Activated T-cell treated with anti-CD3 and anti-CD28 coated beads for 48 hours (primary cell): ENCODE results near the gene VPS54.

Experiments used
- DNase-seq: peaks from one replicate; pipeline ENCODE4 v3.0.0-alpha.2; 2020; ENCODE audit warnings: low read depth

VPS54 gene

DNA sequence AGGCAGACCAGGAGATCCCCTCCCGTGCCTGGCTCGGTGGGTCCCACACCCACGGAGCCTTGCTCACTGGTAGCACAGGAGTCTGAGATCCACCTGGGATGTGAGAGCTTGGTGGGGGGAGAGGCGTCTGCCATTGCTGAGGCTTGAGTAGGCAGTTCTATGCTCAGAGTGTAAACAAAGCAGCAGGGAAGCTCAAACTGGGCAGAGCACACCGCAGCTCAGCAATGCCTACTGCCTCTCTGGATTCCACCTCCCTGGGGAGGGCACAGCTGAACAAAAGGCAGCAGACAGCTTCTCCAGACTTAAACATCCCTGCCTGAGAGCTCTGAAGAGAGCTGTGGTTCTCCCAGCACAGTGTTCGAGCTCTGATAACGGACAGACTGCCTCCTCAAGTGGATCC, 92.4 kb downstream of the VPS54 start:
- no peak for DNase-seq

- no peak for DNase-seq
These were observed 104.9 kb downstream of the VPS54 start for GRCh38 chr2:63914311-63914710.

DNA sequence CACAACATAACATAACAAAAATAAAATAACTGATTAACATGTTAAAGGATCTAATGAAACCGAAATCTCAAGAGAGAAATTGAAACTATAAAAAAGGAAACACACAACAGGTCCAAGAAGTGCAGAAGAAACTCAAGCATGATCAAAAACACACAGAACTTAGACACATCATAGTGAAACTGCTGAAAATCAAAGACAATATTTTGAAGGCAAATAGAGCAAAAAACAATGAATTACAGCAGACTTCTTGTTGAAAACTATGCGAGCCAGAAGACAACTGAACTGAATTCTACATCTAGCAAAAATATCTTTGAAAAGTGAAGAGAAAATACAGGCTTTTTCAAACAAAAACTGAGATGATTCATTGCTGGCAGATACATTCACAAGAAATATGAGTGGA, 116.2 kb downstream of the VPS54 start:
- DNase-seq: no peak

DNA sequence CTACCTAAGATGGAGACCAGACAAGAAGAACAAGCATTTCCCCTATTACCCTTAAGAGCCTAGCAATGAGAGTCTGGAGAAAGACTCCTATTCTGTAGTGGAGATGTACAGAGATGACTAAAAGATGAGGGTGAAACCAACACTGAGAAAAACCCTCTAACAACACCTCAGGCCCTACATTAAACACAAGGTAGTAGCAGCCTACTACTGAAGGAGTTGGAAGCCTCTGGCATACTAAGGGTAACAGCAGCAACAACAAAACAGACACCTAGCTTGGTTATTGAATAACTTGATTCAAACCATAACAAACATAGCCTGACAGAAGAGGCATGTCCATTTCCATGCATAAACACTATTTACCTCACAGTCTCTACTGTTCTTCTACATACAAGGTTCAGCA, 117.1 kb downstream of the VPS54 start:
- no peak for DNase-seq

GRCh38 chr2:63899639-63900038, 119.6 kb downstream of the VPS54 start:
- no peak for DNase-seq

- DNase-seq: no peak
These were observed 120.4 kb downstream of the VPS54 start for GRCh38 chr2:63898839-63899238.

DNA sequence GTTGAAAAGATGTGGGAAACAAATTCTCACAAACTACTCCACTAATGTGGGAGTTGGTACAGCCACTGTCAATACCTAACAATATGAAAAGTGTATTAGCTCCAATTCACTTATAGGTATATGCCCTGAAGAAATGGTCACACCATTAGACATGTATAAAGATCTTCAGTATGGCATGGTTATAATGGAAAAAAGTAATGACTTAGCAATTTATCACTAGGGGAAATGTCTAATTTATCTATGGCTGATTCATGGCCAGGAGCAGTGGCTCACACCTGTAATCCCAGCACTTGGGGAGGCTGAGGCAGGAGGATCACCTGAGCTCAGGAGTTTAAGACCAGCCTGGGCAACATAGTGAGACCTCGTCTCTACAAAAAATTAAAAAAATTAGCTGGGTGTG, 125.1 kb downstream of the VPS54 start:
- DNase-seq: no peak

- DNase-seq: no peak
These were observed 126.1 kb downstream of the VPS54 start for GRCh38 chr2:63893163-63893562.

DNA sequence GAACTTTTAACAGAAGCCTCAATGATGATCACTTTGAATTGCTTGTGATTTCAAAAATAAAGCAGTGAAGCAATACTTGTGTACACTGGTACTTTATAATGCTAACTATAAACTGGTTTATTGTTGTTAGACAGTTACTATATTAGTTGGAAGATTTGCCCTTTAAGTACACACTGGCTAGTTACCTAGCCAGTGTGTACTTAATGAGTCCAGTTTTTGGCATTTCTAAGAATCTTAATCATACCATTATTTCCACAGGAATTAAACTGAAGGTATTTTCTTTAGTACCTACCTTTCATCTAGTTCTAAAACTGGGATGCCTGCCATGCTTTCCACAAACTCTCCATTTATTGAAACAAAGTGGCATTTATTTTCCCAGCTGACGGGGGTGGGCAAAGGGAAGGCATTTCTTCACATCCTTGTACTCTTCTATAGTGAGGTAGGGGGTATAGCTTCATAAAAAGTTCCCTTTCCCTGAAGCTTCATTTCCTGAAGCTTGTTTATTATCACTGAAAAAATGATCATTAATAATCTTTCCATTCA, 127.7 kb downstream of the VPS54 start:
- DNase-seq: no peak

DNA sequence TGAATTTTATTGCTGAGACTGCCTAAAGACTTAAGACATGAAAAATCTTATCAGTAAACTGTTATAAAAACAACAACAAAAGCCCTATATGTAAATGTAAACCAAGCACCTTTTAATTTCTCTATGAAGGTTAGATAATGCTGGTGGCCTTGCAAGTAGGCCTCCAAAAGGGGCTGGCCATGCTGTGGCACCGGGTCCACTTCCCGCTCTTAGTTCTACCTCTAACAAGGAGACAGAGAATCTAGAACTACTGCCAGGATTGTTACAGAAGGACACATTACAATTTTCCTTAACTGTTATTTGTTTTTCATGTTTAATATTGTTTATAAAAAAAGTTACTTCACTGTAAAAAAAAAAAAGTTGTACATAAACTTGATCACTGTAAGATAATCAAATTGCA, 128.6 kb downstream of the VPS54 start:
- DNase-seq: no peak

DNA sequence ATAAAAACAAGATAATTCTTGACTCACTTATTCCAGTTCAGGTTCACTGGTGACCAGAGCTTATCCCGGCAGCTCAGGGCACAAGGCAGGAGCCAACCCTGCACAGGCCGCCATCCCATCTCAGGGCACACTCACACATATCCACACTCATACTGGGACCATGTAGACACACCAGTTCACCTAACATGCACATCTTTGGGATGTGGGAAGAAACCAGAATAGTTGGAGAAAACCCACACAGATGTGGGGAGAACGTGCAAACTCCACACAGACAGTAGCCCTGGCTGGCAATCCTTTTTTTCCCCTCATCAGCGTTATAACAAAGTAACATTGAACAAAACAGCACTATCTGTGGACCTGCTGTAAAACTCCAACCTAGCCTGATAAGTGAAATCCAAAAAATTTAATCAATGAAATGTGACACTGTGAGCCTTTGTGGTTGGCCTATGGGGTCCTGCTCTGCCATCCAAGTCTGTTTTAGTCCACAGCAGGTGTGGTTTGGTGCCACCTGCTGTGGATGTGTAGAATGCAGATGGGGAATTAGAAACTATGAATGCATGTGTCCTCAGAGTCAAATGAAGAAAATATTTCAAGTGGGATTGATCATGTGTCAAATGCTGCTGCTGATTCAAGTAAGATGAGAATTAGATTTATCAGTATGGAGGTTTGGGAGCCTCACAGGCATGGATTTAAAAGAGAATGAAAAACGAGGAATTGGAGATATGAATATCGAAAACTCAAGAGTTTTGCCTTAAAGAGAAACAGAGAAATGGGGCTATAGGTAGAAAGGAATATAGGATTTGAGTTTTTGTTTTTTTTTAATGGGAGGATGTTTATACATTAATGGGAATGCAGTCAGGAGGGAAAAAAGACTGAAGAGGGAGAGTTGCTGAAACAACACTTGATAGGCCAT, 130.5 kb downstream of the VPS54 start:
- DNase-seq: peak; percentile 30

DNA sequence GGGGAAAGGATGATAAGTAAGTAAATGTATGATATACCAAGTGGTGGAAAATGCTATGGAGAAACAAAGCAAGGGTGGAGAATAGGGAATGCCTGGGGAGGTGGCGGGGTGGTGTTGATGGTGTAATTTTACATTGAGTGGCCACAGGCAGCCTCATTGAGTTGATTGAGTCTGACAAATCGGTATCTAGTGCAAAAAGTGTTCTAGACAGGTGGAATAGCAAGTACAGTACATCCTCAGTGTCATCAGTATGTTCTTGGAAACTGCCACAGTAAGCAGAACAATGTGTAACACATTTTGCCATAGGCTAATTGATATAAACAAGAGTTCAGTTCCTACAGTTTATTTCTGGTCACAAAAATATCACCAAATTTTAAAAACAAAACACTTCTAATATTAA, 131.2 kb downstream of the VPS54 start:
- no peak for DNase-seq

DNA sequence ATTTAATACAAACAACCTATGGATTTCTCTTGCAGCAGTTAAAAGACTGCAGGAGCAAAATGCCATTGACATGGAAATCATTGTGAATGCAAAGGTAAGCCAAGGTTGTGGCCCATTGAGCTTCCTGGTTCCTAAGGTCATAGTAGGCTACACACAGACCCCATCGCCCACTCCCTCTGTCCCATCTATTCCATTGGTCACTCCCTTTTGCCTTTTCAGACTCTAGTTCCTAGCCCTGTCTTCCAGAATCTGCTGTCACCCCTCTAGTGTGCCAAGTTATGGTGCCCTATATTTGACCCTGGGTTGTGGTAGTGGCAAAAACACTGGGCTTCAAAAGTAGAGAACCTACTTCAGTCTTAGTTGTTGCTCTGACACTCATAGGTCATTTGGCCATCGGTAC, 132.8 kb downstream of the VPS54 start:
- no peak for DNase-seq

DNA sequence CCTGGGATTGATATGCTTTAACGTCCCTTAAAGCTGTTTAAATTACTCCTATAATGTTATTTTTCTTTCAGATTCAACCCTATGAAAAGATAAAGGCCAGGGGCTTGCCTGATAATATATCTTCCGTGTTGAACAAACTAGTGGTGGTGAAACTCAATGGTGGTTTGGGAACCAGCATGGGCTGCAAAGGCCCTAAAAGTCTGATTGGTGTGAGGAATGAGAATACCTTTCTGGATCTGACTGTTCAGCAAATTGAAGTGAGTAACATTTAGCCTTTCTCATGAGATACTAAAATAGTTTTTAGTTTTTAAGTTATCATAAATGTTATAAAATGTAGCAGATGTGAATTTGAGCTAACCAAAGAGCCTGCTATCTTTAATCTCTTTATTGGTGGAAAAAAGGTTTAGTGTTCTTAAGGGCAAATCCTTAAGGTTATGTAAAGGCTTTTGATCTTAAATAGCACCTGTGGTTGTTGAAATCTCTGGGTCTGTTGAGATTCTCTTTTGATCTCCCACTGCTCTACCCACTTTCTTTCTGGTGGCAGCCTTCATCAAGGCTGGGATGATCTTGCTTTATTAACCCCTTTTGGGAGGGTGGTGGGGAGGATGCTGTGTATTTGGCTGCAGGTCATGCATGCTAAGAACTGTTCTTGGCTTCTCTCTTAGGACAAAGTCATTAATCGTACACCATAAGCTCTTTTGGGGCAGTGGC, 136.7 kb downstream of the VPS54 start:
- DNase-seq: no peak

DNA sequence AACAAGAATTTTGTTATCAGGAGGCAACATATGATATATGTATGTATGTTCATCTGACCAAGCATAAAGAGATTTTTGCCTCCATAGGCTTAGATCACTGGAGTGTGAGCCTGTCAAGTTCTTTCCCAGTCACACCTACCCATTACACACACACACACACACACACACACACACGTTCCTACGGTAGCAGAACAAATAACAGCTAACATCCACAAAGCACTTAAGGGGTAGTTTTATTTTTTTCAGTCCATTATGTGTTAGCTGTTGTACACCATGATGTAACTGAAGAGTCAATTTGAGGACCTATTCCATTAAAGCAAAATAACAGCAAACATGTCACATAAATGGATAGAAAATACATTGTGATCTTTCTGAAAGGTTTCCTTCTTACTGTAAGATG, 138.0 kb downstream of the VPS54 start:
- DNase-seq: no peak

DNA sequence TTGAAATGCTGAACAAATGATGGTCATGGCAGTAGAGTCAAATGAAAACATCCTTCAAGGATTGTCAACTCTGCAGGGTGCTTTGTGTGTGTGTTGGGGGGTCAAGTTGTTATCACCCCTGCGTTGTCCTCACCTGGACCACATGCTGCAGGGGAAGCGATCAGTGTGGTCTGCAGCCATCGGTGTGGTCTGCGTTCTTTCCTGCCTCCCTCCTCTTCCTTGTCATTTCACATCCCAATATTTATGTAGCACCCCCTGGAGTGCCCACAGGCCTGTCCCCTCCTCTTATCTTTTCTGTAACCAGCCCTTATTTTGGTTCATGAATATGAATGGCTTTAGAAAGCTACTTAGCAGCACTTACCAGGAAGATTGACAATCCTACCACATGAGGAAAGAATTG, 138.6 kb downstream of the VPS54 start:
- DNase-seq: no peak

- DNase-seq: no peak
These were observed 139.3 kb downstream of the VPS54 start for GRCh38 chr2:63879876-63880433.

DNA sequence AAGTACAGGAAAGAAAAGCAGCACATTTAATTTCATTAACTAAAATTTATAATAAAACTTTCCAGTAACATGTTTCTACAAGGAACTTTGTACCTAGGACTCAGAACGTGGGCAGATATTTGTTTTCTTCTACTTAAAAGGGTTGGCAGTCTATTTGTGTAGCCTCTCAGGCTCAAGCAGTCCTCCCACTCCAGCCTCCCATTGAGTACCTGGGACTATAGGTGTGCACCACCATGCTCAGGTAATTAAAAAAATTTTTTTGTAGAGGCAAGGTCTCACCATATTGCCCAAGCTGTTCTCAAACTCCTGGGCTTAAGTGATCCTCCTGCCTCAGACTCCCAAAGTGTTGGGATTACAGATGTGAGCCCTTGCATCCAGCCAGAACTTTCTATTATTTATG, 140.7 kb downstream of the VPS54 start:
- DNase-seq: no peak

DNA sequence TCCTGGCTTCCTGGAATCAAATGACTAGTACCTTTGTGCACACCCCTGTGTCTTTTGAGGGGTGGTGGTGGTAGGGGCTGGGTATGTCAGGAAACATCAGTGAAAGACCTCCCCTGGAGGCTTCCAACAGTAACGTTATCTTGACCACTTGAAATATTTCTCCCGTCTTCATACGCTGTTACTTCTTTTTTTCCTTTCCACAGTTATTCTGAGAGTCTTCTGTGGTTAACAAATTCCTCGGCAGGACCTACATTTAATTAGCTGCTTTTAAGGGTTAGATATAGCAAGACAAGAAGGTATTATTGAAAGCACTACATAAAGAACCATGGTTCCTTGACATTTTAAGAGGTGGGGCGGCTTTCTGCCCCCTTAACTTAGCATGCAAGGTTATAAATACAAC, 142.9 kb downstream of the VPS54 start:
- DNase-seq: no peak

- DNase-seq: no peak
These were observed 143.5 kb downstream of the VPS54 start for GRCh38 chr2:63875559-63876245.

DNA sequence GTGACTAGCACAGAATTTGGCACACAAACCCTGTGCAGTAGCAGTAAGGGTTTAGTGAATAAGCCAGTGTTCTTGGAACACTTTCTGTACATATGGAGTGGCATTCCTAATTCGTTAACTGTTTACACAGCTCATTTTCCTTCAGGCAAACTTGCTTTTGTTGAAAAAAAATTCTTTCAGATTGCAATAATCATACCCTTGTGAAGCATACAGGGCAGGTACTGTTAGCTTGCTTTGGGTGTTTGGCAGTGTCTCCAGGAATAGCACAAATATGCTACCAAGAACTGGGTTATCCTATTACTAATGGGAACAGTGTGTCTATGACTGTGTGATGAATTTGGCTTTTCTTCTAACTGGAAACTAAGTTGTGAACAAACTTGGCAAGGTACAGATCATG, 144.1 kb downstream of the VPS54 start:
- DNase-seq: no peak
